ENCODE results near the gene PERM1.

DNA sequence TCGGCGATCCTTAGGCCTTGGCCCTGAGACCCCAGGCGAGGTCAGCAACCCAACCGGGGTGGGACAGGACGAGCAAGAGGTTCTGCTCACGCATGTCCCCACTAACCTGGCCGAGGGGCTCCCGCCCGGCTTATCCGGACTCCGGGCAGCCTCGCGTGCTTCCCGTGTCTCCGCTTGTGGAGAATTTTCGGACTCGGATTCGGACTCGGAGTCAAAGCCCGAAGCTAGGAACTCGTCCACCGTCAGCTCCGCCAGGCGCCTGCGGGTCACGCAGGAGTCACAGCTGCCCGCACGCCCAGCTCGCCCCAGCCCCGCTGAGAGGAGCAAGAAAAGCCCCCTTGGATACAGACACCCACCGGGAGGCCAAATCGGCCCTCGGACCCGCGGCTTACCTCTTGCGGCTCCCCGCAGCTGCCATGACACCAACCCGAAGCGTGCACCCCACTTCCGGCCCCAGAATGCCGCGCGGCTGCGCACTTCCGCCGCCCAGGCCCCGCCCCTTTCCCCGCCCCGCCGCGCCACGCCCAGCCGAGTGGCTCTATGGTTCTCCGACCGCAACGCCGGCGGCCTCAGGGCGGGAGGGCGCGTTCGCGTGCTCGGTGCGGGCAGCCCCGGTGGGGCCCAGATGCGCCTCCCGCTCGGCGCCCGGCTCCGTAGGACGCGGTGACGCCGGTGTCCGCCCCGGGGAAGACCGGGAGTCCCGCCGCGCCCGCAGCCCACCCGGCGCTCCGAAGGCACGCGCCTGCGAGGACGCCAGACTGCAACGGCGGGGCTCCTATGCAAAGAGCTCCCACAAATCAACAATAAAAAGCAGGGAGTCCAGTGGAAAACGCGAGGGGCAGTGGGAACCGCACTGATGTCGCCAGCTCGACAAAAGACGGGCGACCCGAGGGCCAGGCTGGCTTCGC, 22.8 kb downstream of the PERM1 start, which contains the start of gene NOC2L:
- TF ChIP-seq, protein P1, sequence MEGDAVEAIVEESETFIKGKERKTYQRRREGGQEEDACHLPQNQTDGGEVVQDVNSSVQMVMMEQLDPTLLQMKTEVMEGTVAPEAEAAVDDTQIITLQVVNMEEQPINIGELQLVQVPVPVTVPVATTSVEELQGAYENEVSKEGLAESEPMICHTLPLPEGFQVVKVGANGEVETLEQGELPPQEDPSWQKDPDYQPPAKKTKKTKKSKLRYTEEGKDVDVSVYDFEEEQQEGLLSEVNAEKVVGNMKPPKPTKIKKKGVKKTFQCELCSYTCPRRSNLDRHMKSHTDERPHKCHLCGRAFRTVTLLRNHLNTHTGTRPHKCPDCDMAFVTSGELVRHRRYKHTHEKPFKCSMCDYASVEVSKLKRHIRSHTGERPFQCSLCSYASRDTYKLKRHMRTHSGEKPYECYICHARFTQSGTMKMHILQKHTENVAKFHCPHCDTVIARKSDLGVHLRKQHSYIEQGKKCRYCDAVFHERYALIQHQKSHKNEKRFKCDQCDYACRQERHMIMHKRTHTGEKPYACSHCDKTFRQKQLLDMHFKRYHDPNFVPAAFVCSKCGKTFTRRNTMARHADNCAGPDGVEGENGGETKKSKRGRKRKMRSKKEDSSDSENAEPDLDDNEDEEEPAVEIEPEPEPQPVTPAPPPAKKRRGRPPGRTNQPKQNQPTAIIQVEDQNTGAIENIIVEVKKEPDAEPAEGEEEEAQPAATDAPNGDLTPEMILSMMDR (IDR thresholded peaks at IDR 0.05; ENCODE audit: low read depth, low read length, missing input control) = no peak
- TF ChIP-seq, protein P2, sequence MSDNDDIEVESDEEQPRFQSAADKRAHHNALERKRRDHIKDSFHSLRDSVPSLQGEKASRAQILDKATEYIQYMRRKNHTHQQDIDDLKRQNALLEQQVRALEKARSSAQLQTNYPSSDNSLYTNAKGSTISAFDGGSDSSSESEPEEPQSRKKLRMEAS (IDR thresholded peaks at IDR 0.05) = no peak
- TF ChIP-seq YY1 (IDR thresholded peaks at IDR 0.05) = peak; percentile 96
- TF ChIP-seq GABPA (IDR thresholded peaks at IDR 0.05 in 1 of 2, conservative IDR thresholded peaks at IDR 0.05 in 1 of 2) = peak; percentile 74 to 93
- TF ChIP-seq RAD21 (IDR thresholded peaks at IDR 0.05) = no peak
- TF ChIP-seq TAF1 (conservative IDR thresholded peaks at IDR 0.05) = no peak
- no peak for TF ChIP-seq JUND (IDR thresholded peaks at IDR 0.05)
- no peak for TF ChIP-seq HNF4G (IDR thresholded peaks at IDR 0.05)
- TF ChIP-seq FOXA2 (IDR thresholded peaks at IDR 0.05) = no peak
- TF ChIP-seq, protein P3, sequence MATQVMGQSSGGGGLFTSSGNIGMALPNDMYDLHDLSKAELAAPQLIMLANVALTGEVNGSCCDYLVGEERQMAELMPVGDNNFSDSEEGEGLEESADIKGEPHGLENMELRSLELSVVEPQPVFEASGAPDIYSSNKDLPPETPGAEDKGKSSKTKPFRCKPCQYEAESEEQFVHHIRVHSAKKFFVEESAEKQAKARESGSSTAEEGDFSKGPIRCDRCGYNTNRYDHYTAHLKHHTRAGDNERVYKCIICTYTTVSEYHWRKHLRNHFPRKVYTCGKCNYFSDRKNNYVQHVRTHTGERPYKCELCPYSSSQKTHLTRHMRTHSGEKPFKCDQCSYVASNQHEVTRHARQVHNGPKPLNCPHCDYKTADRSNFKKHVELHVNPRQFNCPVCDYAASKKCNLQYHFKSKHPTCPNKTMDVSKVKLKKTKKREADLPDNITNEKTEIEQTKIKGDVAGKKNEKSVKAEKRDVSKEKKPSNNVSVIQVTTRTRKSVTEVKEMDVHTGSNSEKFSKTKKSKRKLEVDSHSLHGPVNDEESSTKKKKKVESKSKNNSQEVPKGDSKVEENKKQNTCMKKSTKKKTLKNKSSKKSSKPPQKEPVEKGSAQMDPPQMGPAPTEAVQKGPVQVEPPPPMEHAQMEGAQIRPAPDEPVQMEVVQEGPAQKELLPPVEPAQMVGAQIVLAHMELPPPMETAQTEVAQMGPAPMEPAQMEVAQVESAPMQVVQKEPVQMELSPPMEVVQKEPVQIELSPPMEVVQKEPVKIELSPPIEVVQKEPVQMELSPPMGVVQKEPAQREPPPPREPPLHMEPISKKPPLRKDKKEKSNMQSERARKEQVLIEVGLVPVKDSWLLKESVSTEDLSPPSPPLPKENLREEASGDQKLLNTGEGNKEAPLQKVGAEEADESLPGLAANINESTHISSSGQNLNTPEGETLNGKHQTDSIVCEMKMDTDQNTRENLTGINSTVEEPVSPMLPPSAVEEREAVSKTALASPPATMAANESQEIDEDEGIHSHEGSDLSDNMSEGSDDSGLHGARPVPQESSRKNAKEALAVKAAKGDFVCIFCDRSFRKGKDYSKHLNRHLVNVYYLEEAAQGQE (IDR thresholded peaks at IDR 0.05) = no peak

Data from liver (tissue), 3 donors.